GM19023 (cell line): ENCODE measurements around the gene KLHL40.

ENCODE experiments used
- ATAC-seq: cut with Tn5 transposase; IDR thresholded peaks from one replicate; pipeline ENCODE4 v1.9.1; 2021; ENCODE audit warnings: mild to moderate bottlenecking, moderate library complexity; ENCODE audit not compliant: unreplicated experiment

KLHL40 gene

DNA sequence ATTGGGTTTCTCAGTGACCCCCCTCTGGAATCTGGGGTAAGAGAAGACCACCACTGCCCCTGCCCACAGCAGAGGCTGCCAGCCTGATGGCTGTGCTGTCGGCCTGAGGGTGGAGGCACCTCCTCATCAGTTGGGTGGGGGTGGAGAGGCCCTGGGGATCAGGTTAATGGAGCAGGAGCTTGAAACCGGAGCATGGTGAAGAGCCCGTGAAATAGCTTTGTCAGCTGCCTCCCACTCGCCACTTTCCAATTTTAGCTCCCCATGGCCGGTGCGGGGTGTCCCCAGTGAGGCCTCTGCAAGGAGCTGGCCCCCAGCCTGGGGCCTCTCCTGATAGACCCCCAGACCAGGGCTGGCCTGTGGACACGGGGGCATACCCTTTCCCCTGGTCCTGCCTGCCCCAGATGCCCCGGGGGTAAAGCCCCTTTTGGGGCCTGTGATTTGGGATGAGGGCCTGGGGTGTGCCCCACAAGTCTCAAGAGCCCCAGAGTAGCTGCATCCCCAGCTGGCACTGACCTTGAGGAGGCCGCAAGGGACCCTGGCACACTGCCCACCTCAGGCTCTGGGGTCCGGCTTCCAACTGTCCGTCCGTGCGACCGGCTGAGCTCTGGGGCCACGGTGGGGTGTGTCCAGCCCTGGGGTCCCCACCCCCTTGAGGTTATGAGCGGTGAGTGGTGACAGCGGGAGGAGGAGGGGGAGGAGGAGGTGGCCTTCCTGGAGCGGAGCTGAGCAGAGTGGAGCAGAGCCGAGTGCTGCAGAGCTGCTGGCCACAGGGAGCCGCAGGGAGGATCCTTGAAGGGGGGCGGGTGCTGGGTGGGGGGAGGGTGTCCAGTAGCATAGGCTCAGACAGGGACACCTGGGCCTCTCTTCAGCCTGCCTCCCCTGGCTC lies 17.0 kb downstream of the KLHL40 start, which contains the start of gene HHATL:
TSS of gene HHATL (minus strand) at position 733 of the 886 bp plus-strand sequence. CDS start 1,972 bp downstream, outside the sequence.
- ATAC-seq = no peak

DNA sequence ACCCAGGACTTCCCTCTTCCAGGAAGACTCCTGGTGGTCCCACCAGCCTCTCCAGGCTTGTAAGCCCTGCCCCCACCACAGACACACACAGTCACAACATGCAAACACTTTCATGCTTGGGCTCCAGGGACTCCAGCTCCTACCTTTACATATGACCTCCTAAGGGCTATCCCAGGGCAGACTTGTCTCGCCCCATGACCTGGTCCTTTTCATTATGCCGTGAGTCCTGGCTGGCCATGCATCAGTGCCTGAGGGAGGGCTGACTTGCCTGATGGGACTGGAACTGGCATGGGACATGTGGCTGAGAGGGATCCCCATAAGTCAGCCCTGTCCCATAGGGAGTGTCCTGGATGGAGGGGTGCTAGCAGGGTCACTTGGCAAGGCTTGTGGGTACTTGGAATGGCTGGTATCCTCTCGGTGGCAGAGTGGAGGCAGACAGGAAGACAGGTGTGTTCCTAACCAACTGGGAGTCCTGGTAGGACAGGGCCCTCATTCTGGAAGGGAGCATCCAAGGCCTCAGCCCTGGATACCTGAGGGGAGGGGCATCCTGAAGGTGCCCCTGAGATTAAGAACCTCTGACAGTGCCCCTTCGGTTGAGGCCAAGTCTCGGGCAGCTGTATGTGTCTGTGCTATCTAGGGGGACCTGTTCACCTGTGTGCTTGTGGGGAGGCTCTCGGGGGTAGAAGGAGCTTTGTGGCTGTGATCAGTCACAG lies 17.8 kb downstream of the KLHL40 start:
- ATAC-seq = no peak

DNA sequence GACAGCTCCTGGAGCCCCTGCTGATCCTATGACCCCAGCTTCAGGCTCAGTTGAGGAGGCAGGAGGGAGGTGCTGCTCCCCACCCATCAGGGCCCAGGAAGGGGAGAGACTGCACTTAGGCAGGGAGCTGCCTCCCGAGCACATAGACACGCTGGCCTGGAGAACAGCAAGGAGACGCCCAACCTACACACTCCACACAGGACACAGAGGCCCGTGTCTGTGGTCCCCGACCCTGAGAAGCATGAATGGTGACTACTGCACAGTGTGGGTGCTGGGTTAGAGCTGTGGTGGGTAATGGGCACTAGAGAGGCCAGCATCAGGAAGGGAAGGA lies 18.3 kb downstream of the KLHL40 start:
- no peak for ATAC-seq

DNA sequence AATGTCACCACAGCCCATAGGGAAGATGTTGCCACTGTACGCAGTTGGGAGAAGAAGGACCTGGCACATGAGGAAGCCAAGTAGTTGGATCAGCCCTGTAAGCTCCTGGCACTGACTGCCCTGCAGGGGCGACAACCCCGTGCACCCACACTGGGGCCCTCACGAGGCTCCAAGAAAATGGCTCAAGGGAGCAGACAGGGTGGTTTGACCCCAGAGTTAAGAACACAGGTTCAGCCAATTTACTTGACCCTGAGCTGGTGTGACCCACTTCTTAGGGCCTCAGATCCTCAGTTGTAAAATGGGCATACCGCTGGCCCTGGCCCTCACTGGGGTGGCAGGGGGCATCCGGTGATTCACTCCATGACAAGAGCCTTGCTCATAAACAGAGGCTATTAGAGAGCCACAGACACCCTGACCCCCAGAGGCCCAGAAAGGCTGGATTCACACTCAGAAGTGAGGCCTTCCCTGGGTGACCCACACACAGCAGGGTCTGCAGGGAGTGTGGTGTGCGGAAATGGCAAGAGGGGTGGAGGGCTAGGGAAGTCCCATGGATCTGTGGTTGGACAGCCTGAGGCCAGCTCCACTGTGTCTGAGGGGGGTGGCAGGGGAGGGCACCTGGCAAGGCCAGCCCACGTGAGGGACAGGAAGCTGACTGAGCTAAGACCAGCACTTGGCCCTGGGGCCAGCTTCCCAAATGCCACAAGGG lies 19.0 kb downstream of the KLHL40 start:
- no peak for ATAC-seq

DNA sequence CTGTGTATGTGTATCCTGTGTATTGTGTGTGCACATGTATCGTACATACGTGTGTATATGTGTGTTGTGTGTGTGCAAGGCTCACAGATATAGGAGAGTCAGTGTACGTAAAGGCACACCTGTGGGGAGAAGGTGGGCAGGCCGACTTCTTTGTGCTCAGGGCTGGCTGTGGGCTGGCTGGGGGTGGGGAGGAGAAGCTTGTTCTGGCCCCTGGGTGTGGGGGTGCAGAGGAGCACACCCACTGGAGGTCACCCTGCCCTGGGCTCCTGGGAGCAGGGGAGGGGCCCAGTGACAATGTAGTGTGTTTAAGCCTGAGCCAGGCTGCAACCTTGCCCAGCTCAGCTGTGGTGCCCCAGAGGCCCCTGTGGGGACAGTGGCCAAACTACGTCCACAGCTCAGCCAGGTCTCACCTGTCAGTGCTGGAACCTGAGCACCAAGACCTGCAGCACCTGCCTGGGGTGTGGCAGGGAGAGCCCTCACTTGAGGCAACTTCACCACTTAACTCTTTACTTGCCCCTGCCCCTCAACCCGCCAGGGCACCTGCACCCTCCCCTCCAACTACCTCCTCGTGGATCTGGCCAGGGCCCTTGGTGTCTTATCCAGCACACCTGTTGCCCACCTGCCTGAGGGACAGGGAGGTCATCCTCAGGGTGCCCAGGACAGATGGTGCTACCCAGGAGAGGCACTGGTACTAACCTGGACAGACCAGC lies 19.9 kb downstream of the KLHL40 start:
- ATAC-seq = no peak

DNA sequence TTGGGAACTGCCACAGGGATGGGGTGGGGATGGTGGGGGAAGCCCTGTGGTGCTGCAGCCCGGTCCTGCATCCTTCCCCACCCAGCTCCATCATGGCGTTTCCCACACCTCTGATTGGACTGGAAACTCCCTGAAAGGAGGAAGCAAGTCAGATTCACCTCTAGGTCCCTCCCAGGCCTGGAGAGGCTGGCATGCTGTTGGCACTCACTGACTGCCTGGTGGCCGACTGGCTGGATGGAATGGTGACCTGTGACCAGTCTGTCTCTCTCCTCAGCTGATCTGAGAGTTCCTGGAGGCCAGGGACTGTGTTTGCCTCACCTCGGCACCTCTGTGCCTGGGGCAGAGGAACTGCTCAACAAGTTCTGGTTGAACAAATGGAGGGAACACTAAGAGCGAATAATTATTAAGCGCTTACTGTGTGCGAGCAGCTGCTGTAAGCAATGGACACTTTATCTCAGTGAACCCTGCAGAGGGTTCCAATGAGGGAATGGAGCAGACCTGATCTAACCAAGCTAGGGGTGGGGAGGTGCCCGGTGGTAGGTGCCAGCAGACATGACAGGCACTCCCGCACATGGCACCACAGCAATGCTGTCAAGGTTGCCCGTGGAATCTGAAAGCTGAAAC lies 20.7 kb downstream of the KLHL40 start:
- ATAC-seq = no peak

DNA sequence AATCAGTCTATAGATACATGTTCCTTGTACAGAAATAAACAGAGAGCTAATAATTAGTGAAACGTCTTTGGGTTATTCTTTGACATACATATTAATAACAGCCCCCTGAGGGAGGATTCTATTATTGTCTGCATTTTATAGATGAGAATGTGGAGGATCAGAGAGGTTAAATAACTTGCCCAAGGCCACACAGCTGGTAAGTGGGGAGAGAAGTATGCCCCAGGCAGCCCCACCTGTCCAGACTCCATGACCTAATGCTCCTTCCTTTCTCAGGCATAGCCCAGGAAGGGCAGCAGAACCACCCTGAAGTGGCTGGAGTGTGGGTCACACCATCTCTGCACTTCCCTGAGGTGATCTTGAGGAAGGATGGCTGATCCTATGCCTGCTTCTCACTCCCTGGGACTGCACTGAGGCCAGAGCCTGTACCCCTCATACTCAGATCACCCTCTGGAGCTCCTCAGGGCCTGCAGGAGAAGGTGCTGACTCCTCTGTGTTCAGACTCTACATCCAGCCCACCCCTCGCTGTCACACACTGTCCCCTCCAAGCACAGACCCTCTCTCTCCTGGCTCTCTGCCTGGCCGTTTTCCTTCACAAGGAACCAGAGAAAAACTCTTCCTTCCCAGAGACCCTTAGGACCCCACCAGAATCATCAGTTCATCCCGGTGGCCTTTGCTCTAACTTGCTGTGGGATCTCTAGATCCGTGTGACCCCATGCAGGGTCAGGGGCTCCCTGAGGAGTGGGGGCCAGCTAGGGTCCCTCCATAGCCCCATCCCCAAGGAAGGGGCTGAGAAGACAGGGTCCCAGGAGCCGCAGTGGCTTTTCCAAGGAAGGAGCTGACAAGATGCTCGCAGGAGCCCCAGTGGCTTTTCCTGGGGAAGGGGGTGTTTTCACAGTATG lies 21.6 kb downstream of the KLHL40 start:
- no peak for ATAC-seq

DNA sequence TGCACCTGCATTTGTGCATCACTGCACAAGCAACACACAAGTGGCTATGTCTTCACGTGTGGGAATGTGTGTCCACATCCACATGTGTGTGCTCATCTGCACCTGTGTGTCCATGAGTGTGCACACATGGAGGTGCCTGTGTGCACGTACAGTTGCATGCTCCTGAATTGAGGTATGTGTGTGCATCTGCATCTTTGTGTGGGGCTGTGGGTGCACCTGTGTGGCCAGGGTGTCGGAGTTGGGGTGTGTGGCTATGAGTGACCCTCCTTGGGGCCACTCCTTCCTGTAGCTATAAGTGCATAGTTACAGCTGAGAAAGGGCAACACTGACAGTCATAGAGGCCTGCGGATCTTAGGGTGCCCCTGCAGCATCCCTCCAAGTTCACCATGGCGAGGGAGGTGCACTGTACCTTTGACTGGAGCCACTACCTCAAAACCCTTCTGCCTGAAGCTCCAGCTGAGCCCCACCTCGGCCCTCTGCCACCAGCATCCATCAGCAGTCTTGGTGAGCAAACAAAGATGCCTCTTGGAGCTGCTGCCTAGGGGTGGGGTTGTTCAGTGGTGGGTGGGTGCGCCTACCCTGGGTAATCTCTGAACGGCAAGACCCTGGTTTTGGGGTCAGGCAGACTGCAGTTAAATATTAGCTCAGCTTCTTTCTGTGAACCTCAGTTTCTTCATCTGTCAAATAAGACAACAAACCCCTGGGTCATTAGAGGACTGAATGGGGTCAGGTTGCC lies 22.5 kb downstream of the KLHL40 start:
- no peak for ATAC-seq

DNA sequence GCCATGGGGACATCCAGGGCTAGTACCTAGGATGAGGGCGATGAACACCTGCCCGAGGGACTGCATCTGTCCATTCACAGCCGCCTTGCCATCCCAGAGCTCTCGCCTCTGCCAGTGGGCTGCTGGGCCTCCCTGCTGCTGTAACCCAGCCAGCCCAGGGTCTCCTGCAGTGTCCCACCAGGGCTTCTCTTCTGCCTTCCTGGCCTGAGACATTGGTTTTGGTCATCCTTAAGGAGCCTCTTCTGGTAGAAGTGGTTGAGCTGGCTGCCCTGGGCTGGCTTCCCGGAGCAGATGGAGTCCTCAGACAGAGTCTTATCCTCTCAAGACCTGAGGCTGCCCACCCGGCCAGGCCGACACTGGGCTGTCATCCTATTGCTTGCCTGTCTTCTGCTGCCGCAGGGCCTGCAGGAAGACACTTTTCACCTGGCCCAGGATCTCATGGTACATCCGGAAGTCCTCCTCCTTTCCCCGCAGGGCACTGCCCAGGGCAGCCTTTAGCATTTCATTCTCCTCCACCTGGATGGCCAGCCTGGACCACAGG lies 23.3 kb downstream of the KLHL40 start:
- no peak for ATAC-seq

DNA sequence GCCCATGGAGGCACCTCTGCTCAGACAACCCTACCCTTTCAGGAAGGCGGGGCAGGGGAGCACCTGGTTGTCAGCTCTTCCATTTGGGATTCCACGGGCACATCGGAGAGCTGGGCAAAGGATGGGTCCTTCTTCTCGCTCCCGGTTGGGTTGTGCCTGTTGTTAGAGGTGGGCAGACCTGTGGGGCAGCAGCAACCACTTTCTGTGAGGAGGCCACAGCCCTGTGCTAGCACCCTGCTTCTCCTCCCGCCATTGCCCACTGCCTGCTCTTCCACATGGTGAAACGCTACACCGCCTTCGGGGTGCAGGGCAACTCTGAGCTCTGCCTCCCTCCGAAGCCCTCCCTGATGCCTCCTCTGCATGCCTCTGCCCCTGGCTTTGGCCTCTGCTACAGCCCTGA lies 24.3 kb downstream of the KLHL40 start:
- ATAC-seq = no peak

DNA sequence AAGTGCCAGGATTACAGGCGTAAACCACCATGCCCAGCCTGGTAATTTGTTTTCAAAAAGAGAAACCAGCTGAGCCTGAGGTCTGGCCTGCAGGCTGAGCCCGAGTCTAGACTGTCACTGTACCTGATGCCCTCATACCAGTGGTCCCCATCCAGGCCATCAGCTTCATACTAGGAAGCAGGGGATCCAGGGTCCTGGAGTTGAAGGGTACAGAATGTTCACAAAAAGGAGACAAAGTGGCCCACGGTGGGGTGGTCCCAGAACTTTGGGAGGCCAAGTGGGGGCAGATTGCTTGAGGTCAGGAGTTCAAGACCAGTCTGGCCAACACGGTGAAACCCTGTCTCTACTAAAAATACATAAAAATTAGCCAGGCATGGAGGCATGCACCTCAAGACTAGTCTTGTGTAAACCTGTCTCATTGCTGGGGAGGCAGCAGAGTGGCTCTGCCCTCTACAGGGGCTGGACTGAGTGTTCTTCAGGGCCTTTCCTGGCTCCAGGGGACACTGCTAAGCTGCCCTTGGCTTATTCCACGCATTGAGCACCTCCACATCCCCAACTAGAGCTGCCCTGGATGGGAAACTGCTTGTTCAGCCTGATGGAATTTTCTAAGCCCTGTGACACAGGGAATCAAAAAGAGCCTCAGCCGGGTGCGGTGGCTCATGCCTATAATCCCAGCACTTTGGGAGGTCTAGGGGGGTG lies 25.1 kb downstream of the KLHL40 start:
- no peak for ATAC-seq

DNA sequence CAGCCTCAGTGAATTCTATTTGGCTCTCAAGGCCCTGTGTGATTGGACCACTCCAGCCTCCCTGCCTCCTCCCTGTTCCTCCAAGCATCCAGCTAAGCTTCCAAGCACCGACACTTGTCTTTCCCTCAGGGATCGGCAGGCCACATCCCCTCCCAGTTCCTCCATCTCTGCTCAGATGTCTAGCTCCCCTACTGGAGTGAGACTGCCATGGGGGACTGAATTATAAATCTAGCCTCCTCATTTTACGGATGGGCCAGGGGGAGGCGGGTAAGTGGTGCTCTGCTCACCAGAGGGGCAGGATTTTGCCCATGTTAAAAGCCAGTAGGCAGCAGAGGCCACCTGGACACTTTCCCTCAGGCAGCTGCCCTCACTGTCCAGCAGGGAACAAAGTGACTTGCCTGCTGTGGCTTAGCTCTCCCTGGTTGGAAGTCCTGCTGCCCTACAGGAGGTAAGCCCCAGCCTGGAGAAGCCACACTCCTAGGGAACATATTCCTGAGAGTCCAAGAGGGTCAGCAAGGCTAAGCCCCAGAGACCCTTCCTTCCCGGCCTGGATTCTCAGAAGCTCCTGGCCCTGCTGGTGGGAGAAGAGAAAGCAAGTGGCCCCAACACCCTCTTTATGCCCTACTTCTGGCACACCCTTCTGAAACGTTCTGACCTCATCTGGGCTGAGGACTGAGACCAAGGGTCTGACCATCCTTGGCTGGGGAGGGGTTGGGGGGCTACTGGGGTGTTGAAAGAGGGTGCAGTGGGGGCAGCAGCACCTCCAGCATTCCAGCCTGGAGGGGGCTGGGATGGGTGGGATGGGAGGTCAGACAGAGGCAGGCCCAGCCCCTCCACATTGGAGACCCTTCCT lies 26.4 kb downstream of the KLHL40 start:
- no peak for ATAC-seq

DNA sequence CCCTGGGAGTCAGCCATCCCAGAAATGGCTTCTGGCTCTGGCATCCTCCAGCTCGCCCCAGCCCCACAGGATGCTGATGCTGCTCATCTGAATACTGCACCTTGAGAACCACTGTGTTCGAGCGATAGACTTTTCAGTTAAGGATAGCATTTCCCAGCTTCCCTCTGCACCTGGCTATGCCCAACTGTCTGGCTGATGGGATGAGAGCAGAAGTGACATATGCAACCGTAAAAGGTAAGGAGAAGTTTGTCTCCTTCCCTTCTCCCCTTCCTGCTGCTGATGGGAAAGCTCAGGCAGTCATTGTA lies 27.0 kb downstream of the KLHL40 start:
- ATAC-seq = no peak

DNA sequence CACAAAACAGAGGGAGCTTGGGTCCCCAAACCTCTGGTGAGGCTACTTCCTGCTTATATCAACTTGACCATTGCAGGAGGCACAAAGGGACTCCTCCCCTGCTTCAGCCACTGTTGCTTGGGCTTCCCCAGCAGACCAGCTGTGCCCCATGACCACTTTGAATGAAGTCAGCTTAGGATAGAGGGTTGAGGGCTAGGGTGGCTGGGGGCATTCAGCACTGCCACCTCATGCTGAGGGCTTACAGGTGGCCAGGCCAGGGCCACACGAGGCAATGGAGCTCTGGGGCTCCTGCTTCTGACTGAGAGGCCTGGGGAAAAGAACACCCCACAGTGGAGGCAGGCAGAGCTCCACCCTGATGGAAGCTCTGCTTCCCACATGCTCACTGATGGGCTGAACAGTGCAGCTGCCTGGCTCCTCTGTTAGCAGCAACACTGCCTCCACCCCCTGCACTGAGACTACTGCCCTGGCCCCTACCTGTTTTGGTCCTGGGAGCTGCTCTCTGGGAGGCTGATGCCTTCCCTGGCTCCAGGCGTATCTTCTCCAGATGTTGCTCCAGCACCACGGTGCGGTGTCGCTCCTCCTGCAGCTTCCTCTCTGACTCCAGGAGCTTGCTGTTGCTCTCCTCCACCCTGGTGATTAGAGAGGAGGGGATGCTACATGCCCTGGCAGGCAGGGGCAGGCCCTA lies 27.5 kb downstream of the KLHL40 start:
- ATAC-seq = no peak

DNA sequence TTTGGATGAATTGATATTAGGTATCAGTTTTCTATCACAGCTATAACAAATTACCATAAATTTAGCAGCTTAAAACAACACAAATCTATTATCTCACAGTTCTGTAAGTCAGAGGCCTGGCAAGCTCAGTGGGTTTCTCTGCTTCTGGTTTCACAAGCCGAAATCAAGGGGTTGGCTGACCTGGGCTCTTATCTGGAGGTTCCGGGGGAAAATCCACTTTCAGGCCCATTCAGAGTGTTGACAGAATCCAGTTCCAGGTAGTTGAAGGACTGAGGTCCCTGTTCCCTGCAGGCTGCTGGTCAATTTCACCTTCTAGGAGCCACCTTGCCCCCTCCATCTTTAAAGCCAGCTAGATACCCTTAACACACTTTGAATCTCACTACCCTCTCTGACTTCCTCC lies 28.4 kb downstream of the KLHL40 start:
- ATAC-seq = no peak

DNA sequence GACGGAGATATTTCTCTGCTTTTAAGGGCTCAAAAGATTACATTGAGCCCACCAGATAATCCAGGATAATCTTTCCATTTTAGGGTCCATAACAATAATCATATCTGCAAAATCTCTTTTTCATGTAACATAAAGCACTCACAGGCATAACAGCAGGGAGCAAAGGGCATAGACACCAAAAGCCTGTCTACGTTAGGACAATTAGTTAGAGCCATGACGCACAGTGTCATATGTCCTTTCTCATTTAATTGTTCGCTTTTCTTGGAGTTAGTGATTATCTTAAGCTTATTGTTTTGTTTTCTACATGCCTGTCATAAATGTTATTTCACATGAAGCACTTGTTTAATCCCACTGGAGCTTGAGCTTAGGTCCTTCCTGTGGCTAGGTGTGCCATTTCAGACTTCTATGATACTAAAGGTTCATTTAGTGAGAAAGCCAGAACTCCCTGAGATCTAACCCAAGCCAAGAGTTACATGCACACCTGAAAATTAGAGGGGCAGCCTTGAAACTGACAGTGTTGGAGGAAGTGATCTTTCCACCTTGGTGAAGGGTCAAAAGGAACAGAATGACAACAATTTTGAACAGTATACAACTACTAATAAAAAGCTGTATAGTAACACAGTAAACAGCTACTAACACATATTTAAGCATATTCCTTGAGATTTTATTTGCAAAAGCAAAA lies 29.0 kb downstream of the KLHL40 start:
- ATAC-seq = no peak
